GM12873 (cell line): ENCODE measurements around the gene SCGB3A1.

Source experiments
- TF ChIP-seq, protein P1 (sequence below): IDR thresholded peaks from 2 replicates; pipeline ENCODE4 v1.5.1; 2012; ENCODE audit warnings: low read depth, mild to moderate bottlenecking, moderate library complexity, low read length, control low read depth; ENCODE audit not compliant: insufficient read depth; ENCODE audit errors: missing control alignments

SCGB3A1 gene

DNA sequence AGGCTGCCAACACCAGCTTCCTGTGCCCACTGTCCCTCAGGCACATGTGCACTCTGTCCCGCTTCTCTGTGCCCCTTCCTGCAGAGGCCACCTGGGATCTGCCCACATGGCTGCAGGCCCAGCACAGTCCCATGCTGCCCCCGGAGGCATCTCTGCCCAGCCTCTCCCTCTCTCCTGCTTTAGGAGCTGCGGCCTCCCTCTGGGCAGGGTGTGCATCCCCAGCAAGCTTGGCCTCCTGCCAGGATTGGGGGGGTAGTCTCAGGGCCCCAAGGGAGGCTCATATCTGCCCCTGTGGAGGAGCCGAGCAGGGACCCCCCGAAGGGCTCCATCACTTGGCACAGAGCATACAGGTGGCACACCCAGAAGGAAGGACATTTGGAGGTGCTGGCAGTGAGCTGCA, 33.3 kb upstream of the SCGB3A1 start:
- TF ChIP-seq, protein P1, sequence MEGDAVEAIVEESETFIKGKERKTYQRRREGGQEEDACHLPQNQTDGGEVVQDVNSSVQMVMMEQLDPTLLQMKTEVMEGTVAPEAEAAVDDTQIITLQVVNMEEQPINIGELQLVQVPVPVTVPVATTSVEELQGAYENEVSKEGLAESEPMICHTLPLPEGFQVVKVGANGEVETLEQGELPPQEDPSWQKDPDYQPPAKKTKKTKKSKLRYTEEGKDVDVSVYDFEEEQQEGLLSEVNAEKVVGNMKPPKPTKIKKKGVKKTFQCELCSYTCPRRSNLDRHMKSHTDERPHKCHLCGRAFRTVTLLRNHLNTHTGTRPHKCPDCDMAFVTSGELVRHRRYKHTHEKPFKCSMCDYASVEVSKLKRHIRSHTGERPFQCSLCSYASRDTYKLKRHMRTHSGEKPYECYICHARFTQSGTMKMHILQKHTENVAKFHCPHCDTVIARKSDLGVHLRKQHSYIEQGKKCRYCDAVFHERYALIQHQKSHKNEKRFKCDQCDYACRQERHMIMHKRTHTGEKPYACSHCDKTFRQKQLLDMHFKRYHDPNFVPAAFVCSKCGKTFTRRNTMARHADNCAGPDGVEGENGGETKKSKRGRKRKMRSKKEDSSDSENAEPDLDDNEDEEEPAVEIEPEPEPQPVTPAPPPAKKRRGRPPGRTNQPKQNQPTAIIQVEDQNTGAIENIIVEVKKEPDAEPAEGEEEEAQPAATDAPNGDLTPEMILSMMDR, result no peak

DNA sequence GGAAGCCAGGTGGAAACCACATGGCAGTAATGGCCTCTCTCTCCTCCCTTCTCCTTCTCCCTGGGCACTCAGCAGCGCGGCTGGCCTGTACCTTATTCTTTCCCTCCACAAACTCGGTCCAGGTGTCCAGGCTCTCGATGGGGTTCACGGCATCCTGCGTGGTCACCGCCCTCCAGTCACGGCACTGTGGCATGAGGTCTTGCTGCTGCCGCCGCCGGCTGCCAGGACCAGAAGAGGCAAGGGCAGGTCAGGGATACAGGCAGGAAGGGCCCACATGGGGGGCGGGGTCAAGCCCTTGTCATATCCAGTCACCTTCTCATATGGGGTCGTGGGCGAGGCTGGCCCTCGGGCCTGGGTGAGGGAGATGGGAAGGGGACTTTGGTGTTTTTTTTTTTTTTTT, 32.5 kb upstream of the SCGB3A1 start:
- TF ChIP-seq, protein P1, result no peak

DNA sequence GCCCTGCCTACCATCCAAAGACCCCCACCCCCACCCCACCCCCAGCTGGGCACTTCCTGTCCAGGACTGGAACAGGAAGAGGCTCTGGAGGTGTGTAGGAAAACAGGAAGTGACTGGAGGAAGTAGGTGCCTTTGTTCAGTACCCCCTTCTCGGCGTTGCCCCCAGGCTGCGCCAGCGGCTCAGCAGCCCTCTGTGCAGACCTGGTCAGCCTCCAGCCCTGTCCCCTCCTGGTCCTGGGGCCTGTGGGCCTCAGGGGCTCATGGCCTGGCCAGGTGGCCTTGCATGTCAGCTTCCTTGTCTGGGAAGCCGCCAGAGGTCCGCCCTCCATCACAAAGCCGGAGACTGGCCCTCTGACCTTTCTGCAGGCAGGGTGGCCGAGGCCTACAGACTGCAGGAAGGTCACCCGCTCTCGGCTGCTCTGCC, 32.1 kb upstream of the SCGB3A1 start:
- TF ChIP-seq, protein P1, result no peak

DNA sequence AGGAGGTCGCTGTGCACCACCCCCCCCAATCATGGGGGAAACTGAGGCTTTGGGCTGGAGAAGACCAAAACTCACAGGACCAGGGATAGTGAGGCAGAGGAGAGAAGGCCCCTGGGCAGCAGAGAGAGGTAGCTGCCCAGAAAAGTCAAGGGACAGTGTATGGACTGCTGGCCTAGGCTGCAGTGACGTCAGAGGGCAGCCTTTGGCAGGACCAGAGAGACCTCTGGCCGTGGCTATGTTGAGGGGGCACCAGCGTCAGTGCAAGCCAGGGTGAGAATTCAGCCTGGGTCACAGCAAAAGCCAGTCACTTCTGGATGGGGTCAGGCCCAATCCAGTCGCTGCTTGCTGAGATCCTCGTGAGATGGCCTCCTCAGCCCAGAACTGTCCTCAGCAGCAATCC, 31.6 kb upstream of the SCGB3A1 start:
- TF ChIP-seq, protein P1, result no peak

DNA sequence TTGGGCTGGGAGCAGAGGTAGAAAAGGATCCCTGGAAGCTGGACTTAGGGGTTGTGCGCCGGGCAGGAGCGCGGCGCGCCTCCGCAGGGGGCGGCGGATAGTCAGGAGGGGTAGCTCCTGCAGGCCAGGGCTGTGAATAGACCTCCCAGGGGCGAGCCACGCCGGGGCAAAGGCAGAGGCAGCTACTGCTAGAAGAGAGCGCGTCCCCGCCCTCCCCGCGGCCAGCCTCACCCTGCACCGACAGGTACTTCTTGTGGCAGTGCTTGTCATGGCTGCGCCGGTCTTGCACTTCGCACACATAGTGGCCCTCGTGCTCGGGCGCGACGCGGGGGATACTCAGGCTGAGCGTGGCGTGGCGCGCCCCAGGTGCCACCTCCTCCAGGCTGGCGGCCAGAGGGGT, 30.0 kb upstream of the SCGB3A1 start:
- TF ChIP-seq, protein P1, result no peak

DNA sequence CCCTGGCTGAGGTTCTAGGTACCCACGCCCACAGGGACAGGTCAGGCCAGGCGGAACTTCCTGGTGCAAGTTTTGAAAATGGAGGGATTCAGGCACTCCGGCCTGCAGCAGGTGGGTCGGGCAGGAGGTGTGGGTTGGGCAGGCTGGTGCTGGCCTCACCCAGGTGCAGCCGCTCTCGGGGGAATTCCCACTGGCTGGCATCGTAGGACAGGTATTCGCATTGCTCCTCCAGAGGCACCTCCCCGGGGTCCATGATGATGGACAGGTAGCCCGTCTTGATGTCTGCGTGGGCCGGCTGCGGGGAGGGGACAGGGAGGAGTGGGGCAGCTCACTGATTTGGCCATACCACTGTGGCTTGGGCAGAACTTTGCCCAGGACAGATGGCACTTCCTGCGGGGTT, 28.7 kb upstream of the SCGB3A1 start:
- TF ChIP-seq, protein P1, result no peak

DNA sequence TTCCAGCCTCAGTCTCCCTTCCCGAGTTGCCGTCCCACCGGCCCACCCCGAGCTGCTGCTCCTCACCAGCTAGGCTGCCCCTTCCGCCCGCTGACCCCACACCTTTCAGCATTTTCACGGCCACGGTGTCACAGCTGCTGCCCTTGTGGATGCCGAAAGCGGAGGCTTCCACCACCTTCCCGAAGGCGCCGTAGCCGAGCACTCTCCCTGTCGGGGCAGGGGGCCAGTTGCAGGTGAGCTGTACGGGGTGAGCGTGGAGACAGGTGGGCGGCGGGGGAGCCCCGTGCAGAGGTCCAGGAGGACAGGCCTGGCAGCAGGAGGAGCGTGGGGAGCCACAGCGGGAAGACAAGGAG, 28.2 kb upstream of the SCGB3A1 start:
- TF ChIP-seq, protein P1, result no peak

DNA sequence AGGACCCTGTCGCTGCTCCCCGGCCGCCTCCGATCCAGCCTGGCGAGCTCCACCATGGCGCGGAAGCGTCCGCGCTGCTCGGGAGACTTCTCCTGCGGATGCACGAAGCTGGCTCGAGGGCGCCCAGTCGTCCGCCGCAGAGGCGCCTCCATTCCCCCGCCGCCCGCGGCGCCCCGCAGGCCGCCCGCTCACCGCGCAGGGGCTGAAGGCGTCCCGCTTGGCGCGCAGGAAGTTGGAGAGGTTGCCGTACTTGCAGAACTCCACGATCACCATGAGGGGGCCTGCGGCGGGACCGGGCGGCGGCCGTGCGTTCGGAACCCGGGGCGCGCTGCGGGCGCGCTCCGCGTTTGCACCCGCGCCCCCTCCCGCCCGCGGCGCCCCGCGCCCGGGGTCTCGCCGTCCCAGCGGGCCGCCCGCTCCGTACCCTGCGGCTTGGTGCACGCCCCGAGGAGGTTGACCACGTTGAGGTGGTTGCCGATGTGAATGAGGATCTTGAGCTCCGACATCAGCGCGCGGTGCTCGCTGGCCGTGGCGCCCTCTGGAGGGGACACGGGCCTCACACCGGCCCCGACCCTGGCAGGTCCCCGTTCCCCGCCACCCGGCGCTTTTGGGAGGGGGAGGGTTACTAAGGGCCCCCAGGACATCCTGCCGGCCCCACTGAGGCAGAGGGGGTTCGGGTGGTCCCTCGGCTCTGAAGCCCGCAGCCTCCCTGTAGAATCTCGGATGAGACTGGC, 27.7 kb upstream of the SCGB3A1 start:
- TF ChIP-seq, protein P1, result peak; percentile 29
